Measurements from ENCODE around the gene OTUB2. TPM values are rescaled to one million over a fixed set of nuclear protein-coding genes. Genes with fewer than 3 reads are reported as not detected.

The OTUB2 gene
- total and polyA plus RNA-seq, 4 donors: 0.28 to 0.92 (median 0.63) TPM

DNA sequence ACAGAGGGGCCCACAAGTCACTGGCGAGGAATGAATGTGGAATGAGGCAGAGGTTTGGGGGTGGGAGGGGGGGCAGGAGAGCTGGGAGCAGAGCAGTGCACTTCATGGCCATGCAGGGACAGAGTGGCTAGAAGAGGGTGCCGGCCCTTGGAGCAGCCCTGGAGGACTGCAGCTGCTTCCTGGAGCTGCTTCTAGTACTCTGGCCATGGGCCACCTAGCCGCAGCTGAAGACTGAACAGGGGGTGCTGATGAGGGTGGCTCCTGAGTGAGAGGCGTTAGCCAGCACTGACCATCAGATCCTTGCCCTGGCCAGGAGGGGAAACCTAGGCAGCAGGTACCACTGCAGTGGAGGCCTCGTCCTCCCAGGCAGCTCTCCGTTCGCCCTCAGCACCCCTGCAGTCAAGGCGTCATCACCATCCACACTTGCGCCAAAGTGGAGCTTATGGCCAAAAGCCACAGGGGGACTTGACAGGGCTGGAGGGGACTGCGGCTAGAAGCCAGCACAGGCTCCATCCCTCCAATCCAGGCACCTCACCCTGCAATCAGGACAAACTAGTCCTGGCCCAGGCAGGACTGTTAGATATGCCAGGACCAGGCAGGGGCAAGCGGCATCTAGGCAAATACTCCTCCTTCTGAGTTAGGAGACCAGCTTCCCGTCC lies 16.4 kb downstream of the OTUB2 start:
- DNase-seq (ENCODE audit: low spot score): no peak
- H3K27ac ChIP-seq (ENCODE audit: low read depth in 1 of 2, low read length in 2 of 2): no peak overlapping the region
- no peak overlapping the region for H3K9ac ChIP-seq (ENCODE audit: low read depth in 1 of 2, low read length in 2 of 2)
- 80% methylated on average over 12 of the region's 12 CpGs for WGBS
- no peaks in the 10 kb centered on the region for H3K27me3 ChIP-seq (ENCODE audit: control insufficient read depth in 4 of 4, insufficient read depth in 4 of 4, low read length in 3 of 4)
- H3K4me3 ChIP-seq (ENCODE audit: low read depth in 1 of 3, low read length in 3 of 3): no peak overlapping the region
- H3K4me1 ChIP-seq (ENCODE audit: control insufficient read depth in 4 of 4, insufficient read depth in 4 of 4, low read length in 3 of 4): peaks cover 2 to 12% (median 9%) of the 10 kb centered on the region in 4 donors
- peaks cover 0 to 32% (median 13%) of the 10 kb centered on the region in 4 donors for H3K36me3 ChIP-seq (ENCODE audit: control insufficient read depth in 4 of 4, insufficient read depth in 3 of 4, low read depth in 1 of 4, low read length in 3 of 4)
- no peak for TF ChIP-seq JUND (IDR thresholded peaks at IDR 0.05)
- no peaks in the 10 kb centered on the region for H3K9me3 ChIP-seq (ENCODE audit: control insufficient read depth in 4 of 4, low read length in 3 of 4)

DNA sequence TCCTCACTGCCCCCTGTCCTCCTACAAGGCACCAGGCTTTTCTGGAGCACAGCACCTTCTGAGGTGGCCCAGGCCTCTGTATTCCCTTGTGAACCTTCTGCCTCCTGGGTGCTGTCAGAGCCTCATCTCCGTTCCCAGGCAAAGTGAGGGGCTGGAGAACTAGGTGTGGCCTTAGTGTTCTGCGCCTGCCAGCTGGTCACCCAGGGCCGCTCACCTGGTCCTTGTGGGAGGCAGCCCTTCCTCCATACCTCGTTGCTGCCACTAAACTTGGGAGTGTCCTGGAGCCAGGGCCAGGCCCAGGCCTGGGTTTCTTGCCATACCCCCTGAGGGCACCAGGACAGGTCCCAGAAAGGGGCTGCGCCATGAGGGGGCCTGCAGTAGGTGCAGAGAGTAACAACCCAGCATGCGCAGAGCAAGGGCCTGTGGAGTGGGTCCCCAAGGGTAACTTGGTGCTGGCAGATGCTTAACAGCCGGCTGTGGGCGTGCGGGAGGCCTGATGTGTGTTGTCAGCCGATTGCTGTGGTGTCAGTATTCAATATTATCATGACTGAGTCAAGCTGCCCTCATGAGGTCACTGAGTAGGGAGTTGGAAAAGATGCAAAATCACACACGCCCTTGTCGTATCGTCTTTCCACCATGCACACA lies 17.1 kb downstream of the OTUB2 start:
- peaks cover 2 to 12% (median 9%) of the 10 kb centered on the region in 4 donors for H3K4me1 ChIP-seq (ENCODE audit: control insufficient read depth in 4 of 4, insufficient read depth in 4 of 4, low read length in 3 of 4)
- no peak for TF ChIP-seq FOXA1 (IDR thresholded peaks at IDR 0.05)
- no peak for TF ChIP-seq NR2F2 (IDR thresholded peaks at IDR 0.05)
- TF ChIP-seq, protein P1, sequence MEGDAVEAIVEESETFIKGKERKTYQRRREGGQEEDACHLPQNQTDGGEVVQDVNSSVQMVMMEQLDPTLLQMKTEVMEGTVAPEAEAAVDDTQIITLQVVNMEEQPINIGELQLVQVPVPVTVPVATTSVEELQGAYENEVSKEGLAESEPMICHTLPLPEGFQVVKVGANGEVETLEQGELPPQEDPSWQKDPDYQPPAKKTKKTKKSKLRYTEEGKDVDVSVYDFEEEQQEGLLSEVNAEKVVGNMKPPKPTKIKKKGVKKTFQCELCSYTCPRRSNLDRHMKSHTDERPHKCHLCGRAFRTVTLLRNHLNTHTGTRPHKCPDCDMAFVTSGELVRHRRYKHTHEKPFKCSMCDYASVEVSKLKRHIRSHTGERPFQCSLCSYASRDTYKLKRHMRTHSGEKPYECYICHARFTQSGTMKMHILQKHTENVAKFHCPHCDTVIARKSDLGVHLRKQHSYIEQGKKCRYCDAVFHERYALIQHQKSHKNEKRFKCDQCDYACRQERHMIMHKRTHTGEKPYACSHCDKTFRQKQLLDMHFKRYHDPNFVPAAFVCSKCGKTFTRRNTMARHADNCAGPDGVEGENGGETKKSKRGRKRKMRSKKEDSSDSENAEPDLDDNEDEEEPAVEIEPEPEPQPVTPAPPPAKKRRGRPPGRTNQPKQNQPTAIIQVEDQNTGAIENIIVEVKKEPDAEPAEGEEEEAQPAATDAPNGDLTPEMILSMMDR (IDR thresholded peaks at IDR 0.05; ENCODE audit: low read depth, low read length, missing input control): no peak
- no peak for TF ChIP-seq TAF1 (conservative IDR thresholded peaks at IDR 0.05)
- TF ChIP-seq FOXA2 (IDR thresholded peaks at IDR 0.05): no peak
- TF ChIP-seq GABPA (IDR thresholded peaks at IDR 0.05 in 1 of 2, conservative IDR thresholded peaks at IDR 0.05 in 1 of 2): no peak
- TF ChIP-seq, protein P2, sequence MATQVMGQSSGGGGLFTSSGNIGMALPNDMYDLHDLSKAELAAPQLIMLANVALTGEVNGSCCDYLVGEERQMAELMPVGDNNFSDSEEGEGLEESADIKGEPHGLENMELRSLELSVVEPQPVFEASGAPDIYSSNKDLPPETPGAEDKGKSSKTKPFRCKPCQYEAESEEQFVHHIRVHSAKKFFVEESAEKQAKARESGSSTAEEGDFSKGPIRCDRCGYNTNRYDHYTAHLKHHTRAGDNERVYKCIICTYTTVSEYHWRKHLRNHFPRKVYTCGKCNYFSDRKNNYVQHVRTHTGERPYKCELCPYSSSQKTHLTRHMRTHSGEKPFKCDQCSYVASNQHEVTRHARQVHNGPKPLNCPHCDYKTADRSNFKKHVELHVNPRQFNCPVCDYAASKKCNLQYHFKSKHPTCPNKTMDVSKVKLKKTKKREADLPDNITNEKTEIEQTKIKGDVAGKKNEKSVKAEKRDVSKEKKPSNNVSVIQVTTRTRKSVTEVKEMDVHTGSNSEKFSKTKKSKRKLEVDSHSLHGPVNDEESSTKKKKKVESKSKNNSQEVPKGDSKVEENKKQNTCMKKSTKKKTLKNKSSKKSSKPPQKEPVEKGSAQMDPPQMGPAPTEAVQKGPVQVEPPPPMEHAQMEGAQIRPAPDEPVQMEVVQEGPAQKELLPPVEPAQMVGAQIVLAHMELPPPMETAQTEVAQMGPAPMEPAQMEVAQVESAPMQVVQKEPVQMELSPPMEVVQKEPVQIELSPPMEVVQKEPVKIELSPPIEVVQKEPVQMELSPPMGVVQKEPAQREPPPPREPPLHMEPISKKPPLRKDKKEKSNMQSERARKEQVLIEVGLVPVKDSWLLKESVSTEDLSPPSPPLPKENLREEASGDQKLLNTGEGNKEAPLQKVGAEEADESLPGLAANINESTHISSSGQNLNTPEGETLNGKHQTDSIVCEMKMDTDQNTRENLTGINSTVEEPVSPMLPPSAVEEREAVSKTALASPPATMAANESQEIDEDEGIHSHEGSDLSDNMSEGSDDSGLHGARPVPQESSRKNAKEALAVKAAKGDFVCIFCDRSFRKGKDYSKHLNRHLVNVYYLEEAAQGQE (IDR thresholded peaks at IDR 0.05): no peak
- no peak for TF ChIP-seq RAD21 (IDR thresholded peaks at IDR 0.05)
- TF ChIP-seq, protein P3, sequence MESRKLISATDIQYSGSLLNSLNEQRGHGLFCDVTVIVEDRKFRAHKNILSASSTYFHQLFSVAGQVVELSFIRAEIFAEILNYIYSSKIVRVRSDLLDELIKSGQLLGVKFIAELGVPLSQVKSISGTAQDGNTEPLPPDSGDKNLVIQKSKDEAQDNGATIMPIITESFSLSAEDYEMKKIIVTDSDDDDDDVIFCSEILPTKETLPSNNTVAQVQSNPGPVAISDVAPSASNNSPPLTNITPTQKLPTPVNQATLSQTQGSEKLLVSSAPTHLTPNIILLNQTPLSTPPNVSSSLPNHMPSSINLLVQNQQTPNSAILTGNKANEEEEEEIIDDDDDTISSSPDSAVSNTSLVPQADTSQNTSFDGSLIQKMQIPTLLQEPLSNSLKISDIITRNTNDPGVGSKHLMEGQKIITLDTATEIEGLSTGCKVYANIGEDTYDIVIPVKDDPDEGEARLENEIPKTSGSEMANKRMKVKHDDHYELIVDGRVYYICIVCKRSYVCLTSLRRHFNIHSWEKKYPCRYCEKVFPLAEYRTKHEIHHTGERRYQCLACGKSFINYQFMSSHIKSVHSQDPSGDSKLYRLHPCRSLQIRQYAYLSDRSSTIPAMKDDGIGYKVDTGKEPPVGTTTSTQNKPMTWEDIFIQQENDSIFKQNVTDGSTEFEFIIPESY (IDR thresholded peaks at IDR 0.05): no peak
- no peak for TF ChIP-seq EGR1 (IDR thresholded peaks at IDR 0.05; ENCODE audit: low read depth in 2 of 2)
- TF ChIP-seq, protein P4, sequence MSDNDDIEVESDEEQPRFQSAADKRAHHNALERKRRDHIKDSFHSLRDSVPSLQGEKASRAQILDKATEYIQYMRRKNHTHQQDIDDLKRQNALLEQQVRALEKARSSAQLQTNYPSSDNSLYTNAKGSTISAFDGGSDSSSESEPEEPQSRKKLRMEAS (IDR thresholded peaks at IDR 0.05): no peak
- no peak for TF ChIP-seq HNF4A (conservative IDR thresholded peaks at IDR 0.05)
- TF ChIP-seq JUND (IDR thresholded peaks at IDR 0.05): no peak
- no peak for TF ChIP-seq YY1 (IDR thresholded peaks at IDR 0.05)
- TF ChIP-seq, protein P5, sequence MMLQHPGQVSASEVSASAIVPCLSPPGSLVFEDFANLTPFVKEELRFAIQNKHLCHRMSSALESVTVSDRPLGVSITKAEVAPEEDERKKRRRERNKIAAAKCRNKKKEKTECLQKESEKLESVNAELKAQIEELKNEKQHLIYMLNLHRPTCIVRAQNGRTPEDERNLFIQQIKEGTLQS (IDR thresholded peaks at IDR 0.05): no peak
- TF ChIP-seq SP1 (IDR thresholded peaks at IDR 0.05): no peak
- H3K27ac ChIP-seq (ENCODE audit: low read depth in 1 of 2, low read length in 2 of 2): no peak overlapping the region
- peaks cover 2 to 39% (median 16%) of the 10 kb centered on the region in 4 donors for H3K36me3 ChIP-seq (ENCODE audit: control insufficient read depth in 4 of 4, insufficient read depth in 3 of 4, low read depth in 1 of 4, low read length in 3 of 4)
- no peaks in the 10 kb centered on the region for H3K27me3 ChIP-seq (ENCODE audit: control insufficient read depth in 4 of 4, insufficient read depth in 4 of 4, low read length in 3 of 4)
- H3K9me3 ChIP-seq (ENCODE audit: control insufficient read depth in 4 of 4, low read length in 3 of 4): no peaks in the 10 kb centered on the region
- no peak overlapping the region for H3K4me3 ChIP-seq (ENCODE audit: low read depth in 1 of 3, low read length in 3 of 3)
- 91% methylated on average over 13 of the region's 13 CpGs for WGBS
- no peak overlapping the region for H3K9ac ChIP-seq (ENCODE audit: low read depth in 1 of 2, low read length in 2 of 2)
- no peak for DNase-seq (ENCODE audit: low spot score)
